LHCN-M2 (cell line): ENCODE results near the gene TPM2. TPM values are rescaled to one million over a fixed set of nuclear protein-coding genes. Genes with fewer than 3 reads are reported as not detected.

ENCODE experiments used
- DNase-seq: peaks from one replicate; pipeline ENCODE4 v3.0.0-alpha.2; 2012; ENCODE audit warnings: low read depth
- polyA plus RNA-seq: library from polyadenylated mRNA; unstranded; fragments of >200 nt; gene quantifications from one replicate; pipeline ENCODE4 v1.2.1, GENCODE V29; 2012; ENCODE audit warnings: missing spikeins
- total RNA-seq: library from RNA; depleted of rRNA; stranded (reverse); fragments of >200 nt; gene quantifications from 2 replicates; pipeline ENCODE4 v1.2.3, GENCODE V29; 2014; rRNA removed

TPM2 gene
- 1,008 and 1,115 TPM in 2 replicates for total RNA-seq
- polyA plus RNA-seq = 2,470 TPM

DNA sequence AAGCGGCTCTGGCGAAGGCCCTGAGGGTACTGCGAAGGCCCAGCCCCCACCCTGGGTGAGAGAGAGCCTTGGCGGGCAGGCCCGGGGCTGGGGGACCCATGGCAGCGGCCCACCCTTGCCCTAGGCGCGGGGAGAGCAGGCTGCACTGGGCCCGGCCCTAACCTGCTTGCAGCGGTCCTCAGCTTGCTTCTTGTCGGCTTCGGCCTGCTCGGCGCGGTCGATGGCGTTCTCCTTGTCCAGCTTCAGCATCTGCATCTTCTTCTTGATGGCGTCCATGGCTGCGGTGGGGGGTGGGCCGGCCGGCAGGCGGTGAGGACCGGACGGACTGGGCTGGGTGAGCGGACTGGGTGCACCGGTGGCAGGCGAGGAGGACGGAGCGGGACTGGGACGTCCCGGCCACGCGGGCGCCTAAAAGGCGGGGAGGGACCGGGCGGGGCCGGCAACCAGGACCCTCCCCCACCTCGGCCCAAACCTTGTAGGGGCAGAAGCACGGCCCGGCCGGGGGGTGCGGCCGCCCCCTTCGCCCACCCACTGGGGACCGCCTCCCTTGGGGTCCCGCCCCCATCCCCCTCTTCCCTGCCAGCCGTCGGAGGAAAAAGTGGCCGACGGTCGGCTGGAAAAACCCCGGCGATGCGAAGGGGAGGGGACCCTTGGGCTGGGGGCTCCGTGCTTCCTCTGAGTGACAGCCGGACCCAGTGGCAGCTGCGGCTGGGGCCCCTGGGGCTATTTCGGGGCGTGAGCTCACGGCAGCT lies at the start of gene TPM2:
TPM2 (minus strand) TSS at position 384 of the 752 bp plus-strand sequence; CDS start at position 276, 108 bp downstream.
- peak; percentile 89 for DNase-seq

DNA sequence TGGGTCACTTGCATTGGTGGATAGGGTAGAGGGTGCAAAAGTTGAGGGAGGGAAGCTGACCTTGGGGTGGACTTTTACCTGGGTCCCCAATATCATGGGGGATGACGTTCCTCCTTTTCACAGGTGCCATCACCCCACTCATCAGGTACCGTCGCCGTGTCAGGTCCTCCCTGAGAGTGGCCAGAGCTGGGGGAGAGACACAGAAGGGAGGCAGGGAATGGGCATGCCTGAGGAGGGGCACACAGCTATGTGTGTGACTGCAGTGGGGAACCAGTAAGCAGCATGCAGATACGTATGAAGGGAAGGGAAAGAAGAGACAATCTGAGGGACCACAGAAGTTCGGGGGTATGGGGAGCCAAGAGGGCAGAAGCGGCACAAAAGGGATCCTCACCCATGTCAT lies 49.2 kb upstream of the TPM2 start:
- DNase-seq = no peak

DNA sequence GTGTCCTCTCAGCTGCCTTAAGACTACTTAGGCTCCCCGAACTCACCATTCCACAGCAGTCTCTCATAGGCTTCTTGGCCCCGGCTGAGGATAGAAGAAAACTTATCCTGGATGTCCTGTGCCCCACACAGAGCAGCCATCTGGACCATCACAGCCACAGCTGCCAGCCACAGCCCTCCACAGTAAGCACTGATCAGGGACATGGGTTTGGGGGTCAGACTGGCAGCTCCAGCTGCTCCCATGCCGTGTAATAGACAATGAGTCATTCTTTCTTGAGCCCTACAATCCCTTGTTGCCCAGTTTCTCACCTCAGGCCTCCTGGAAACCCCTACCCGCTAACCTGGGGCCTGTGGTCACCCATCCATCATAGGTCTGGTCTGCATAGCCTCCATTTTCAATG lies 48.5 kb upstream of the TPM2 start:
- peak; percentile 80 for DNase-seq

DNA sequence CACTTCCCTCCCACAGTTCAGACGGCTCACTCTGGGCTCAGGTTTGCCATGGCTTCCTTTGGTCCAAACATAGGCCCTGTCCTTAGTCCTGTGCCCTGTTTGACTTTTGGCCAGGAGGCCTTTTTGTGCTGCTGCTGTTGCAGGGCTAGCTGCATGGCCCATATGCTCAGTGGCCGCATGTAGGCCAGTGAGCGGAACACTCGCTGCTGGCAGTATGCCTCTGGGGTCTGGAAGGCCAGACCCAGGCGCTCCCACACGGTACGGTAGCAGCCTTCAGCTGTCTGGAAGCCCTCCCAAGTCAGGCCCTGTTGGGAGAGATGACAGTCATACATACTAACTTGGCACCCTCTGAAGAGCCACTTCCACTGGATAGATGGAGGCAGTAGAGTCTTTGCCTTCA lies 47.4 kb upstream of the TPM2 start:
- DNase-seq = no peak

DNA sequence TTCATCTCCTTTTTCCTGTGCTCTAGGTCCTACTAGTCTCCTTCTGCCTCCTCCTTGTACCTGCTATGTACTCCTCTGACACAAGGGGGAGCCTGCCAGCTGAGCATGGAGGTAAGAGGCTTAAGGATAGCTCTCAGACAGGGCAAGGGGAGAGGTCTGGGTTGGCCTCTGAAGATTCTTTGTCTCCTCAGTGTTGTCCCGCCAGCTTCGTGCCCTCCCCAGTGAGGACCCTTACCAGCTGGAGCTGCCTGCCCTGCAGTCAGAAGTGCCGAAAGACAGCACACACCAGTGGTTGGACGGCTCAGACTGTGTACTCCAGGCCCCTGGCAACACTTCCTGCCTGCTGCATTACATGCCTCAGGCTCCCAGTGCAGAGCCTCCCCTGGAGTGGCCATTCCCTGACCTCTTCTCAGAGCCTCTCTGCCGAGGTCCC lies 46.5 kb upstream of the TPM2 start:
- DNase-seq = peak; percentile 75

DNA sequence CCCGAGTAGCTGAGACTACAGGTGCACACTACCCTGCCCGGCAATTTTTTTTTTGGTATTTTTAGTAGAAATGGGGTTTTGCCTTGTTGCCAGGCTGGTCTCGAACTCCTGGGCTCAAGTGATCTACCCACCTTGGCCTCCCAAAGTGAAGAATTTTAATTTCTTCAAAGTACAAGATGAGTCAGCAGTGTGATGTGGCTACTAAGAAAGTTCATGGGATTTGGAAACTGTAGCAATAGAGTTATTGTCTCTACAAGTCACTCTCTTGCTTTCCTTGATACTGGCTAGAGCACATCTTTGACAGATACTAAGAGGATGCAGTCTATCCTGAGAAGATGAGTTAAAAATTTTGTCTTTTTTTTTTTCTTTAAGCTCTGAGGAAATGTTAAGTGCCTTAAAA lies 44.4 kb upstream of the TPM2 start:
- peak; percentile 9 for DNase-seq

DNA sequence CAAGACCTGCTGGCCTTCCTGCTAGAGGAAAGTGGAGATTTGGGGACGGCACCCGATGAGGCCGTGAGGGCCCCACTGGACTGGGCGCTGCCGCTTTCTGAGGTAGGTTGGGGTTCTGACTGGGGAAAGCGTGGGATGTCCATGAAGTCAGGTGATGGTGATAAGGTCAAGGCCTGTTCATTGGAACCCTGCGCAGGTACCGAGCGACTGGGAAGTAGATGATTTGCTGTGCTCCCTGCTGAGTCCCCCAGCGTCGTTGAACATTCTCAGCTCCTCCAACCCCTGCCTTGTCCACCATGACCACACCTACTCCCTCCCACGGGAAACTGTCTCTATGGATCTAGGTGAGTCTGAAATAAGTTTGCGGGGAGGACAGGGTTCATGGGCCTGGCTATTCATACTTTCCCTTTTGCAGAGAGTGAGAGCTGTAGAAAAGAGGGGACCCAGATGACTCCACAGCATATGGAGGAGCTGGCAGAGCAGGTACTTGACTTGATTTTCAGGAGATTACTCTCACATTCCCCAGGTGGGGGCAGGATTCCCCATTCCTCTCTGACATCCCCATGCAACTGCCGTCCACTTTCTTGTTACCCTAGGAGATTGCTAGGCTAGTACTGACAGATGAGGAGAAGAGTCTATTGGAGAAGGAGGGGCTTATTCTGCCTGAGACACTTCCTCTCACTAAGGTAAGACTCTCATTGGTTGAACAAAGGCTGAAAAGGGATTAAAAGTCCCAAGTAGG lies 43.2 kb upstream of the TPM2 start:
- DNase-seq = peak; percentile 70

DNA sequence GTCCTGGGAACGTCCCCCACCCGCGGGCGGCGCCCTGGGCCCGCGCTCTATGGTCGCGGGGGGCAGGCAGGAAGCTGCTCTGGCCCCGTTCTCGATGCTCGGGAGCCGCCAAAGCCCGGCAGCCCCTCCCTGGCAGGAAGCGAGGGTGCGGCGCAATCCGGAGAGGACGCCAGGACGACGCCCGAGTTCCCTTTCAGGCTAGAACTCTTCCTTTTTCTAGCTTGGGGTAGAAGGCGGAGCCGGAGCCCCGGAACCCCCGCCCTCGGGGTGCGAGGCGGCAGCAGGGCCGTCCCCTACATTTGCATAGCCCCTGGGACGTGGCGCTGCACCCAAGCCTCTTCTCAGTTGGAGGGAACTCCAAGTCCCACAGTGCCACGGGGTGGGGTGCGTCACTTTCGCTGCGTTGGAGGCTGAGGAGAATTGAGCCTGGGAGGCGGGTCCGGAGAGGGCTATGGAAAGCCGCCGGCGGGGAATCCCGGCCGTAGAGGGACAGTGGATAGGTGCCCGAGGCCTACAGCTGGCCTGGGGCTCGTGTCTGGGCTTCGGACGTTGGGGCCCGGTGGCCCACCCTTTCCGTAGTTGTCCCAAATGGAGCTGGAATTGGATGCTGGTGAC lies 42.6 kb upstream of the TPM2 start, which contains the start of the genes CREB3 and TLN1:
CREB3 (plus strand) TSS at position 482 of the 615 bp plus-strand sequence; CDS start at position 589, 107 bp downstream.
TLN1 (minus strand) TSS at position 11 of the 615 bp plus-strand sequence. CDS start 6,501 bp downstream, outside the sequence.
- DNase-seq = peak; percentile 99

DNA sequence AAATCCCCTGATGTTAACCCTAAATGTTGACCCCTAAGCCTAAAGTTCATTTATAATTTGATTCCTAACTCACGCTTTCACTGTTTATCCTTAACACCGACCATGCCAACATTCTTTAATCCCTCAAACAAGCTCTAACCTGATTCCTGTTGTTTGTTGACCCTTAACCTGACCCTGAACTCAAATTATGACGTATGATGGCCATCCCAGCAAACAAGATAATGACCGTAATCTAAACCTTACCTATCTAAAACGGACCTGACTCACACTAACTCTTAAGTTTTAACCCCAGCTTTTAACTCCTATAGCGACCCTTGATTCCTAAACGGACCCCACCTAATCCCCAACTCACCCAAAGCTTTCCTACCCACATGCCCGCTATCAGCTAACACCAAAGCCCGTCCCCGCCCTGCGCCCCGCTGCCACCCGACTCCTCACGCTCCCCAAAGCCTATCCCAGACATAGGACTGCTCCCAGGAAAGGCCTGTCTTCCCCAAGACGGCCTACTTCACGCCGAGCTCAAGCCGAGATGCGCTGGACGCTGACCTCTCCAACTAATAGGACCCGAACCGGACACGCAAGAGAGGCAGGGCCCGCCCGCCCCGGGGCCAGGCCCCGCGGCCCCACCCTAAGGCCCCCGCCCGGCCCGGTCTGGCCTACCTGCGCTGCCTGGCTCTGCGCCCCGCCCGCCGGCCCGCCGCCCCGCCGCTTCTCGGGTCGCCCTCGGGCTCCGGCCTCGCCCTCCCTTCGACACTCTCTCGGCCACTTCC lies 41.9 kb upstream of the TPM2 start:
- DNase-seq = peak; percentile 7

DNA sequence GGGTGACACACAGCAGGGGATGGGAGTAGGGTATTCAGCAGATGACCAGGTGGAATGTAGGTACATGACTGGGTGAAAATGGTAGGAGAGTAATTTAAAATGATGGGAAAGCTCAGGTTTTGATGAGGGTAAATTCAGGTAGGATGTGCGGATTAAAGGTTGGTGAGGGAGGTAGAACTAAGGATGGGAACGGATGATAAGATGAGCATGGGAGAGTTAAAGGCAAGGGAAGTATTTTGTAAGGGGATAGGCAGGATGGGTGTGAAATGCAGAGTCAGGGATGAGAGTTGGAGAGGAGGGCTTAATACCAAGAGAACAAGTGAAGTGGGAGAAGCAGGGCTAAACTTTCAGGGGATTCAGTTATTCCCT lies 40.7 kb upstream of the TPM2 start:
- DNase-seq = peak; percentile 6

DNA sequence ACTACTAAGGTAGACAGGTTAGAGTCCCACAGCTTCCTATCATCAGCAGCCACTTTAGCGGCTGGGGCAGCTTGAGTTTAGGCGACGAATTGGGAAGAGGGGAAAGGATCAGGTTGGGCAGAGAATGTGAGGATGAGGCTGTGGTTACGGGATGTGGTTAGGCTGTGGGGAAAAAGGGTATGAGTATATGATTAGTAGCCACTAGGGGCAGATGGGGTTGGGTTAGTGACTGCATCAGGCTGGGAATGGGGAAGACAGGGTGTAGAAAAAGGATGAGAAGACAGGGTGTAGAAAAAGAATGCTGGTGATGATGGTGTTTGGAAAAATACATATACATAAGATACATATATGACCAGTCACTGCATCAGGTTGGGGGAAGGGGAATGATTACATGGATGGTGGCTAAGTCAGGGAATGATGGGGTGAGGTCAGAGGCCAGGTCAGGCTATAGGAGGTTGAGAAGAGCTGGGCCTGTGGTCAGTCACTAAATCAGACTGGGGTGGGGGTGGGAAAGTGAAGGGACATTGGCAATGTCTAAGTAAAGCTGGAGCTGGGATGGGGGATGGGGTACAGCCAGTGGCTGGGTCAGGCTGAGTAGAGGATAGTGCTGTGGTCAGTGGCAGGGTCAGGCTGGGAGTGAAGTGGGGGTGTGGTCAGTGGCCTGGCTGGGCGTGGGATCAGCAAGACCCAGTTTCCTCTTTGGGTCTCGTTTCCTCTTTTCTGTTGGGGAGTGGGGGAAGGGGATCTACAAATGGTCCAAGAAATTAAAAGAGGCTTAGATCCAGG lies 40.2 kb upstream of the TPM2 start:
- peak; percentile 94 for DNase-seq

DNA sequence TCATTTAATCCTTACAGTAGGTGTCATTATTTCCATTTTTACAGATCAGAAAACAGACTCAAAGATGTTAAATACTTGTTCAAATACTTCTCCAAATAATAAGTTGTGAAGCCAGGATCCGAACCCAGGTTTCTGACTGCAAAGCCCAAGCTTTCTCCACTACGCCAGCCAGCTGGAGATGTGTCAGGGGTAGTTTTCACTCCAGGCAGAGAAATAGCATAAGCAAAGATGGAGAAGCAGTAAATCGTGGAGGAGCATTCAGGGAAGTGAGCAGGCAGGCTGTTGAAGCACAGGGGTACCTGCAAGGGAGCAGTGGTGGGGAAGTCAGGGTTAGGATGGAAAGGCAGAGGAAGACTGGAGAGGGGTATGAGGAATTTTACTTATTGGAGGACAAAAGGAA lies 39.4 kb upstream of the TPM2 start:
- DNase-seq = peak; percentile 17

DNA sequence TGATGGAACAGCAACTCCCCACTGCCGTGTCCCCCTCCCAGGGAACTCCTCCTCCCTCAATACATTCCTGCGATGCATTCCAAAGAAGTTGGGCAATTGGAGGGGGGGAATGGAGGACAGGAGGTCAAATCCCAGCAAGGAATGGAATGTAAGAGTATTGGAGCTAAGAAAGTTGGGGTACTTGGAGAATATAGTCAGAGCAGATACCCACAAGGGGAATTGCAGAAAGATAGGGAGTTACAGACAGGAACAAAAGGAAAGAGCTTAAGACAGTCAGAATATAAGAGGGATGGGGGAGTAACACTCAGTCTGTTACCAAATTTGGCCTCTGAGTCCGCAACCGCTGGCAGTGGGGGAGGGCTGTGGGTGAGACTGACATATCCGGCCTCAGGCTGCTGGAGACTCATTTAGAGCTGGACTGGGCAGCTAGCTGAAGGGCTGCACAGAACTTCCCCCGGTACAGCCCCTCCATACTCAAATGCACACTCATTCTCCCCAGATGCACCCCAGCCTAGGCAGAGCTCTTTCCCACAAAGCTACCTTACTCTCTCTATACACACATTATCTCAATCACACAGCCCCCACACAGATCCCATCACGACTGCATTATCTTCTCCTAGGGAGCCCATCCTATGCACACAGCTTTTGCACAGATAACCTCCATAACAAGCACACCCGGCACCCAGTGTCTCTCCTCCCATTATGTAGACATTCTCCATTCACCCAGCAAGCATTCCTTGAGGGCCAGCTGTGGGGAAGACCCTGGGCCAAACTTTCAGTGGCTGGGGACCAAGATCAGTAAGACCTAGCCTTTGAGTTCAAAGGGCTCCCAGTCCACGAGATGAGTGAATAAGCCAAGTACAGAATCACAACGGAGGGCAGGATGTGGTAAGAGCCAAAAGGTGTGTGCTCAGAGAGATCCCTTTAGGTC lies 38.6 kb upstream of the TPM2 start:
- DNase-seq = peak; percentile 95

DNA sequence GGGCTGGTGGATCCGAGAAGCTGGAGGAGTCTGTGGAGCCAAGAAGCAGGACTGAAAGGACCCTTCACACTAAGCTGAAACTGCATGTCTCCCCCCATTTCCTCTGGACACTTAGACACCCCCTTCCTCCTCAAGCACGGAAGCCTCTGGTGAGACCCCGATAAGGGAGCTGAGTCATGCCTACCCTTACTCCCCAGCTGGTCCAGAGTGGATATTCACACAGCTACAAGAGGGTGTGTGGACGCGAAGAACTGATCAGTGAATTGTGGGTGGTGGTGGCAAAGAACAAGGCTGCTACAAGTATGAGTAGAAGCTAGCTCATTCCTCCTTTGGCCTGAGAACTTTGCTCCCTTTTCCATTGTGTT lies 37.9 kb upstream of the TPM2 start:
- DNase-seq = no peak

DNA sequence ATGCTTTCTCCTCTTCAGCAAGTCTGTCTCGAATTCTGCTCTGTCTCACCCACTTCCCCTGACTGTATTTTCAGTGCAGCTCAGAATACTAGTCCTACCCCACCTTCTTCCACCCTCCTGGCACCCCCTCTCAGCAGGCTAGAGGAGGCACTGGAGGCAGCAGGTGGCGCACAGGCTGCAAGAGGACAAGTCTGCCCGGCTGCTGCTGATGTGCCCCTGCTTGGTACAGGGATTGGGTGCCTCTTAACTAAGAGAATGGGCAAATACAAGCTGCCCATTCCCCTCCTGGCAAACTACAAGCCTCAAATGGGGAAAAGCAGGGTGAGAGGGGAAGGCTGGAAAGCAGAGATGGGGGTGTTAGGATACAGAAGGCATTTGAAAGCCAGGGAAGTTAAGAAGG lies 37.2 kb upstream of the TPM2 start:
- DNase-seq = peak; percentile 77

DNA sequence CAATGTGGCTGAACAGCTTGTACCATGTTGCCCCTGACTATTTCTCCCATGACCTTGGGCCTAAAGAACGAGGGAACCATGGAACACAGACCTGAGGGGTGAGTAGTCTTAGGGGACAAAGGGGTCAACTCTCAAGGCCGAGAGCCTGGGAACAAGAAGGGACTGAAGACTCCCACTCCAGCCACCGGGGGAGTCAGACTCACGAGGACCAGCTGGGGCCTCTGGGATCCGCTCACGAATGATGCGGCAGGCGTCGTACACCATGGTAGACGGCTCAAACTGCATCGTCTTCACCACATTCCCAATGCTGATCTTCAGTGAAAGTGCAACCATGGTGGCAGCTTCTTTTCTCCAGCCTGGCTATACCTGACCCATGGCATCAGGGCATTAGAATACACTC lies 35.6 kb upstream of the TPM2 start:
- DNase-seq = peak; percentile 5

DNA sequence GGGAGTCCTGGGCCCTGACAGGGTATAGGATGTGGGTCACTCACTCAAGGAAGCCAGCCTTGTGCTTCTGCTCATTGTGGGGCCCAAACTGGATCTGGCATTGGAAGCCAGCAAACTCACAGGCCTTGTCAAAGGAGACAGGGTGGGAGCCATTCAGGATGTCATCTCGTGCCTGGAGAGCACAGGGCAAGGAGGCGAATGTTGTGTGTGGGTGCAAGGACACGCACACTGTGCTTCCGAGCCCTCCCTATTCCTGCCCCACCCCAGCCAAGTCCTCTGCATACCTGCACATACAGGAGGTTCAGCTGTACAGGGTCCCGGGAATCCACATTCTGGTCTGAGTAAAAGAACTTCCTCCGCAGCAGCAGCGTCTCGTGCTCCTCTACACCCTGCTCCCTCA lies 34.2 kb upstream of the TPM2 start:
- DNase-seq = no peak

DNA sequence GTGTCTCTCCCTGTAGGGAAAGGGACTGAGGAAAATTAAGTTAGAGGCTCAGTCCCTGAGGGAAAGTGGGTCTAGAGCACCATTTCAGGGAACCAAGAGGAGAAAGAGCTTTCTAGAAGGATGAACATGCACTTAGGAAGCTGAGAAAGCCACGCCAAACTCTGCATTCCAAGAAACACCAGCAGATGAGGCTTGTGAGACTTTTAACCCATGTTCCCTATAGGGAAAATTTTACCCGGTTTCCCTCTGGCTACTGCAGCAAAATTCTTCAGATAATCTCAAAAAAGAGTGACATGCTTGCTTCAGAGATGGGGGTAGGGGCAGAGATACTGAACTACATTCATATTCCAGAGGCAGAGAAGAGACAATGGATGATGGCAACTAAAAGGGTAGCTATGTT lies 33.7 kb upstream of the TPM2 start:
- no peak for DNase-seq

DNA sequence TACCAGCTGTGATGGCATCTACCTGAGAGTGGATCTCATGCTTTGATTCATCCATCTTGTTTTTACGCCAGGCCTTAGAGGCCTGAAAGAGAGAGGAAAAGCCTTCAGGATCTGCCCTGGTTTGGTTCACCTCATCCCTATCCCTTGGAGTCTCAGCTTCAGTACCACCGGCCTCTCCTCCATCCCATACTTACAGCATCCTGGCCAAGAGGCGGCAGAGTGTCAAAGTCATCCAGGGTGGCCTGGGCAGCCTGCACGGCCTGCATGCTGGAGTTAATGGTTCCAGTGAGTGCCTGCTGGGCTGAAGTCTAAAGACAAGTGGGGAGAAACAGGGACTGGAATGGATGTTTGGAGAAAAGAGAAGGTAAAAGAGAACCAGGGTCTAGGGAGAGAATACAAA lies 29.8 kb upstream of the TPM2 start:
- no peak for DNase-seq
